ENCODE measurements around the gene EXOC2. TPM values are rescaled to one million over a fixed set of nuclear protein-coding genes. Genes with fewer than 3 reads are reported as not detected.
"Not testable (repeated sequence)": the region's sequence is repeated elsewhere in the genome, so short reads cannot be mapped to it uniquely, and the experiment has no call there.

Gene EXOC2
- total RNA-seq, 1 experiment from 2014 or later: 45.7 TPM

GRCh38 chr6:562052-562676, 130.8 kb downstream of the EXOC2 start (continued):
- TF ChIP-seq ERG (CRISPR knock-in tag; IDR thresholded peaks at IDR 0.05) (no peak), JAZF1 (CRISPR knock-in tag; IDR thresholded peaks at IDR 0.05) (no peak), GTF2I (CRISPR knock-in tag; conservative IDR thresholded peaks at IDR 0.05) (no peak)

GRCh38 chr6:561335-561734, 131.6 kb downstream of the EXOC2 start:
- ATAC-seq; H3K4me1 Mint-ChIP-seq; H3K4me3 Mint-ChIP-seq; DNase-seq (ENCODE audit: low spot score); H3K27ac Mint-ChIP-seq; H3K9me3 Mint-ChIP-seq; H3K27me3 Mint-ChIP-seq (ENCODE audit: low read depth); CTCF ChIA-PET; POLR2A ChIA-PET: not testable (repeated sequence)
- H3K36me3 Mint-ChIP-seq: peaks cover 37% of the 10 kb centered on the region

- no peak for DNase-seq (ENCODE audit: low spot score)
- Mint-ChIP-seq H3K4me1 (no peaks in the 10 kb centered on the region), H3K27me3 (ENCODE audit: low read depth) (no peaks in the 10 kb centered on the region), H3K27ac (no peak overlapping the region), H3K4me3 (no peak overlapping the region), H3K9me3 (no peaks in the 10 kb centered on the region), H3K36me3 (peaks cover 44% of the 10 kb centered on the region)
- CTCF ChIA-PET: no interaction called here
- ATAC-seq: no peak
- POLR2A ChIA-PET: no interaction called here
- no peak for TF ChIP-seq E2F4 (CRISPR knock-in tag; IDR thresholded peaks at IDR 0.05; ENCODE audit: borderline replicate concordance, low read depth)
- no peak for TF ChIP-seq ATF6 (CRISPR knock-in tag; IDR thresholded peaks at IDR 0.05)
- no peak for TF ChIP-seq ESRRA (CRISPR knock-in tag; IDR thresholded peaks at IDR 0.05; ENCODE audit: borderline replicate concordance)
- TF ChIP-seq PRRX2 (CRISPR knock-in tag; IDR thresholded peaks at IDR 0.05): no peak
- TF ChIP-seq SMAD4 (CRISPR knock-in tag; IDR thresholded peaks at IDR 0.05): no peak
- TF ChIP-seq FOXK1 (CRISPR knock-in tag; IDR thresholded peaks at IDR 0.05): no peak
- TF ChIP-seq HMGA2 (CRISPR knock-in tag; IDR thresholded peaks at IDR 0.05): no peak
- no peak for TF ChIP-seq SOX15 (CRISPR knock-in tag; IDR thresholded peaks at IDR 0.05)
- no peak for TF ChIP-seq NFYB (CRISPR knock-in tag; conservative IDR thresholded peaks at IDR 0.05; ENCODE audit: low read depth)
- TF ChIP-seq ZNF281 (CRISPR knock-in tag; IDR thresholded peaks at IDR 0.05): no peak
- no peak for TF ChIP-seq ZNF138 (CRISPR knock-in tag; conservative IDR thresholded peaks at IDR 0.05)
- TF ChIP-seq NR1H2 (CRISPR knock-in tag; IDR thresholded peaks at IDR 0.05): no peak
- TF ChIP-seq ZNF396 (CRISPR knock-in tag; IDR thresholded peaks at IDR 0.05; ENCODE audit: borderline replicate concordance): no peak
- no peak for TF ChIP-seq ZNF512 (CRISPR knock-in tag; IDR thresholded peaks at IDR 0.05; ENCODE audit: borderline replicate concordance)
- no peak for TF ChIP-seq IRF2 (CRISPR knock-in tag; IDR thresholded peaks at IDR 0.05; ENCODE audit: borderline replicate concordance, low read depth)
- no peak for TF ChIP-seq ZNF317 (CRISPR knock-in tag; IDR thresholded peaks at IDR 0.05; ENCODE audit: borderline replicate concordance, low read depth)
- no peak for TF ChIP-seq ERG (CRISPR knock-in tag; IDR thresholded peaks at IDR 0.05)
- TF ChIP-seq CTCF (IDR thresholded peaks at IDR 0.05): no peak
- no peak for TF ChIP-seq CREM (CRISPR knock-in tag; IDR thresholded peaks at IDR 0.05)
- TF ChIP-seq TEAD1 (CRISPR knock-in tag; IDR thresholded peaks at IDR 0.05): no peak
Observed at GRCh38 chr6:558959-559358, 134.0 kb downstream of the EXOC2 start.

All from WTC11 (cell line).